Measurements from ENCODE around the gene C14orf119. TPM values are rescaled to one million over a fixed set of nuclear protein-coding genes. Genes with fewer than 3 reads are reported as not detected.

C14orf119 gene
- total RNA-seq = 49.7 and 55.6 TPM in 2 replicates

- H3K36me3 Mint-ChIP-seq (ENCODE audit: low read depth) = peaks cover 34% of the 10 kb centered on the region
- intact Hi-C loops (cut with micrococcal nuclease) = loop anchor here (1.0 to 10.0 kb wide), 15 partner anchors 25 to 1825 kb away; partner anchors contain the start of genes DAD1, GMPR2, HAUS4 and HOMEZ
- H3K9me3 Mint-ChIP-seq = no peaks in the 10 kb centered on the region
- peaks cover 15% of the 10 kb centered on the region for H3K4me1 Mint-ChIP-seq (ENCODE audit: low read depth)
- peak; percentile 99 for DNase-seq (ENCODE audit: low spot score)
- H3K27ac Mint-ChIP-seq = no peak within 1 kb of the TSS
- no peak within 1 kb of the TSS for H3K4me3 Mint-ChIP-seq
- no peaks in the 10 kb centered on the region for H3K27me3 Mint-ChIP-seq (ENCODE audit: insufficient read depth)
Measured at GRCh38 chr14:23095196-23096108, at the start of gene C14orf119. Gene C14orf119 (plus strand): TSS chr14:23095505. CDS start chr14:23097659, 2,154 bp downstream.

- Mint-ChIP-seq H3K27me3 (ENCODE audit: insufficient read depth) (peaks cover 4% of the 10 kb centered on the region), H3K4me3 (no peak overlapping the region), H3K36me3 (ENCODE audit: low read depth) (no peaks in the 10 kb centered on the region), H3K27ac (no peak overlapping the region), H3K9me3 (no peaks in the 10 kb centered on the region), H3K4me1 (ENCODE audit: low read depth) (no peaks in the 10 kb centered on the region)
- intact Hi-C loops (cut with micrococcal nuclease) = no loop called here
- no peak for DNase-seq (ENCODE audit: low spot score)
Measured at GRCh38 chr14:23047034-23047634, 48.2 kb upstream of the C14orf119 start.

GRCh38 chr14:23047751-23048693 lies 47.3 kb upstream of the C14orf119 start:
- intact Hi-C loops (cut with micrococcal nuclease) = no loop called here
- DNase-seq (ENCODE audit: low spot score) = no peak
- no peak overlapping the region for H3K27ac Mint-ChIP-seq
- no peaks in the 10 kb centered on the region for H3K4me1 Mint-ChIP-seq (ENCODE audit: low read depth)
- peaks cover 4% of the 10 kb centered on the region for H3K27me3 Mint-ChIP-seq (ENCODE audit: insufficient read depth)
- no peaks in the 10 kb centered on the region for H3K9me3 Mint-ChIP-seq
- no peak overlapping the region for H3K4me3 Mint-ChIP-seq
- H3K36me3 Mint-ChIP-seq (ENCODE audit: low read depth) = no peaks in the 10 kb centered on the region

GRCh38 chr14:23049011-23049410 lies 46.3 kb upstream of the C14orf119 start:
- intact Hi-C loops (cut with micrococcal nuclease) = no loop called here

GRCh38 chr14:23051141-23052057 lies 43.9 kb upstream of the C14orf119 start:
- Mint-ChIP-seq H3K4me1 (ENCODE audit: low read depth) (peaks cover 7% of the 10 kb centered on the region), H3K9me3 (no peaks in the 10 kb centered on the region), H3K27ac (no peak overlapping the region), H3K36me3 (ENCODE audit: low read depth) (no peaks in the 10 kb centered on the region), H3K4me3 (no peak overlapping the region), H3K27me3 (ENCODE audit: insufficient read depth) (peaks cover 8% of the 10 kb centered on the region)
- no peak for DNase-seq (ENCODE audit: low spot score)
- intact Hi-C loops (cut with micrococcal nuclease) = no loop called here

More at GRCh38 chr14:23049011-23049410, 46.3 kb upstream of the C14orf119 start:
- no peaks in the 10 kb centered on the region for H3K36me3 Mint-ChIP-seq (ENCODE audit: low read depth)
- no peaks in the 10 kb centered on the region for H3K4me1 Mint-ChIP-seq (ENCODE audit: low read depth)
- H3K9me3 Mint-ChIP-seq = no peaks in the 10 kb centered on the region
- H3K27ac Mint-ChIP-seq = no peak overlapping the region
- H3K27me3 Mint-ChIP-seq (ENCODE audit: insufficient read depth) = peaks cover 4% of the 10 kb centered on the region
- no peak for DNase-seq (ENCODE audit: low spot score)
- no peak overlapping the region for H3K4me3 Mint-ChIP-seq

- no peak for DNase-seq (ENCODE audit: low spot score)
- Mint-ChIP-seq H3K4me3 (no peak overlapping the region), H3K27me3 (ENCODE audit: insufficient read depth) (peaks cover 12% of the 10 kb centered on the region), H3K9me3 (no peaks in the 10 kb centered on the region), H3K4me1 (ENCODE audit: low read depth) (peaks cover 14% of the 10 kb centered on the region), H3K27ac (no peak overlapping the region), H3K36me3 (ENCODE audit: low read depth) (no peaks in the 10 kb centered on the region)
- intact Hi-C loops (cut with micrococcal nuclease) = no loop called here
Measured at GRCh38 chr14:23052182-23052623, 43.1 kb upstream of the C14orf119 start.

GRCh38 chr14:23052671-23053070 lies 42.6 kb upstream of the C14orf119 start:
- Mint-ChIP-seq H3K27ac (no peak overlapping the region), H3K4me1 (ENCODE audit: low read depth) (peaks cover 14% of the 10 kb centered on the region), H3K9me3 (no peaks in the 10 kb centered on the region), H3K4me3 (no peak overlapping the region), H3K27me3 (ENCODE audit: insufficient read depth) (peaks cover 8% of the 10 kb centered on the region), H3K36me3 (ENCODE audit: low read depth) (no peaks in the 10 kb centered on the region)
- intact Hi-C loops (cut with micrococcal nuclease) = no loop called here
- no peak for DNase-seq (ENCODE audit: low spot score)

- intact Hi-C loops (cut with micrococcal nuclease) = no loop called here
- H3K4me3 Mint-ChIP-seq = no peak overlapping the region
- H3K27me3 Mint-ChIP-seq (ENCODE audit: insufficient read depth) = peaks cover 8% of the 10 kb centered on the region
- no peak for DNase-seq (ENCODE audit: low spot score)
- H3K27ac Mint-ChIP-seq = no peak overlapping the region
- peaks cover 4% of the 10 kb centered on the region for H3K36me3 Mint-ChIP-seq (ENCODE audit: low read depth)
- H3K4me1 Mint-ChIP-seq (ENCODE audit: low read depth) = peaks cover 21% of the 10 kb centered on the region
- H3K9me3 Mint-ChIP-seq = no peaks in the 10 kb centered on the region
Measured at GRCh38 chr14:23053426-23053825, 41.9 kb upstream of the C14orf119 start.

- peaks cover 8% of the 10 kb centered on the region for H3K27me3 Mint-ChIP-seq (ENCODE audit: insufficient read depth)
- H3K9me3 Mint-ChIP-seq = no peaks in the 10 kb centered on the region
- H3K4me3 Mint-ChIP-seq = no peak overlapping the region
- H3K4me1 Mint-ChIP-seq (ENCODE audit: low read depth) = peaks cover 21% of the 10 kb centered on the region
- intact Hi-C loops (cut with micrococcal nuclease) = no loop called here
- H3K36me3 Mint-ChIP-seq (ENCODE audit: low read depth) = peaks cover 9% of the 10 kb centered on the region
- no peak overlapping the region for H3K27ac Mint-ChIP-seq
- no peak for DNase-seq (ENCODE audit: low spot score)
Measured at GRCh38 chr14:23054000-23054811, 41.1 kb upstream of the C14orf119 start.

- DNase-seq (ENCODE audit: low spot score) = no peak
- Mint-ChIP-seq H3K27me3 (ENCODE audit: insufficient read depth) (peaks cover 8% of the 10 kb centered on the region), H3K4me3 (no peak overlapping the region), H3K4me1 (ENCODE audit: low read depth) (peaks cover 21% of the 10 kb centered on the region), H3K36me3 (ENCODE audit: low read depth) (peaks cover 12% of the 10 kb centered on the region), H3K9me3 (no peaks in the 10 kb centered on the region), H3K27ac (no peak overlapping the region)
- intact Hi-C loops (cut with micrococcal nuclease) = loop anchor here (5.0 kb wide), 1 partner anchor 483 kb away; no protein-coding TSS in a partner anchor
Measured at GRCh38 chr14:23055147-23055550, 40.2 kb upstream of the C14orf119 start.

GRCh38 chr14:23055621-23056144 lies 39.6 kb upstream of the C14orf119 start:
- Mint-ChIP-seq H3K4me3 (peak overlapping the region; percentile 83), H3K36me3 (ENCODE audit: low read depth) (peaks cover 12% of the 10 kb centered on the region), H3K27me3 (ENCODE audit: insufficient read depth) (peaks cover 8% of the 10 kb centered on the region), H3K9me3 (no peaks in the 10 kb centered on the region), H3K4me1 (ENCODE audit: low read depth) (peaks cover 21% of the 10 kb centered on the region), H3K27ac (peak overlapping the region; percentile 64)
- intact Hi-C loops (cut with micrococcal nuclease) = loop anchor here (1.0 to 5.0 kb wide), 2 partner anchors 21 to 483 kb away; partner anchors contain the start of gene PSMB5
- no peak for DNase-seq (ENCODE audit: low spot score)
